ENCODE measurements around the gene RAB6A.
"Not testable (repeated sequence)": the region's sequence is repeated elsewhere in the genome, so short reads cannot be mapped to it uniquely, and the experiment has no call there.

The RAB6A gene

GRCh38 chr11:73726825-73727224, 34.0 kb downstream of the RAB6A start:
- no peak for DNase-seq (ENCODE audit: low read depth)

GRCh38 chr11:73717136-73717535, 43.7 kb downstream of the RAB6A start:
- DNase-seq (ENCODE audit: low read depth): no peak

- DNase-seq (ENCODE audit: low read depth): no peak
Measured at GRCh38 chr11:73716153-73717056, 44.5 kb downstream of the RAB6A start.

- no peak for DNase-seq (ENCODE audit: low read depth)
Measured at GRCh38 chr11:73715541-73715940, 45.3 kb downstream of the RAB6A start.

GRCh38 chr11:73710964-73711363, 49.9 kb downstream of the RAB6A start:
- no peak for DNase-seq (ENCODE audit: low read depth)

- DNase-seq (ENCODE audit: low read depth): no peak
Measured at GRCh38 chr11:73705053-73705452, 55.8 kb downstream of the RAB6A start.

GRCh38 chr11:73693899-73694525, 66.9 kb downstream of the RAB6A start:
- no peak for DNase-seq (ENCODE audit: low read depth)

- DNase-seq (ENCODE audit: low read depth): no peak
Measured at GRCh38 chr11:73680687-73681086, 80.2 kb downstream of the RAB6A start.

- DNase-seq (ENCODE audit: low read depth): not testable (repeated sequence)
Measured at GRCh38 chr11:73676552-73676951, 84.3 kb downstream of the RAB6A start.

GRCh38 chr11:73671701-73672100, 89.2 kb downstream of the RAB6A start:
- DNase-seq (ENCODE audit: low read depth): no peak

GRCh38 chr11:73670808-73671207, 90.1 kb downstream of the RAB6A start:
- DNase-seq (ENCODE audit: low read depth): no peak

- DNase-seq (ENCODE audit: low read depth): no peak
Measured at GRCh38 chr11:73667891-73668290, 93.0 kb downstream of the RAB6A start.

GRCh38 chr11:73664877-73665276, 96.0 kb downstream of the RAB6A start:
- DNase-seq (ENCODE audit: low read depth): no peak

GRCh38 chr11:73663604-73664495, 97.0 kb downstream of the RAB6A start:
- no peak for DNase-seq (ENCODE audit: low read depth)

GRCh38 chr11:73662445-73663157, 98.3 kb downstream of the RAB6A start:
- DNase-seq (ENCODE audit: low read depth): no peak

- DNase-seq (ENCODE audit: low read depth): no peak
Measured at GRCh38 chr11:73661035-73661628, 99.7 kb downstream of the RAB6A start.

GRCh38 chr11:73660497-73661034, 100.3 kb downstream of the RAB6A start:
- DNase-seq (ENCODE audit: low read depth): no peak

GRCh38 chr11:73659961-73660360, 100.9 kb downstream of the RAB6A start:
- no peak for DNase-seq (ENCODE audit: low read depth)

GRCh38 chr11:73656985-73657384, 103.9 kb downstream of the RAB6A start:
- DNase-seq (ENCODE audit: low read depth): no peak

- no peak for DNase-seq (ENCODE audit: low read depth)
Measured at GRCh38 chr11:73655686-73656085, 105.2 kb downstream of the RAB6A start.

GRCh38 chr11:73654482-73655021, 106.3 kb downstream of the RAB6A start:
- DNase-seq (ENCODE audit: low read depth): no peak

Data from non-pigmented ciliary epithelial cell (primary cell).